Activated T-helper 9 cell treated with anti-CD3 and anti-CD28 coated beads, Interleukin-2, amount 50 U/mL, for 16 hours (primary cell): ENCODE measurements around the gene CPNE4.

ENCODE experiments used
- DNase-seq: peaks from one replicate; pipeline ENCODE4 v3.0.0-alpha.2; 2020; ENCODE audit warnings: low read depth

CPNE4 gene

DNA sequence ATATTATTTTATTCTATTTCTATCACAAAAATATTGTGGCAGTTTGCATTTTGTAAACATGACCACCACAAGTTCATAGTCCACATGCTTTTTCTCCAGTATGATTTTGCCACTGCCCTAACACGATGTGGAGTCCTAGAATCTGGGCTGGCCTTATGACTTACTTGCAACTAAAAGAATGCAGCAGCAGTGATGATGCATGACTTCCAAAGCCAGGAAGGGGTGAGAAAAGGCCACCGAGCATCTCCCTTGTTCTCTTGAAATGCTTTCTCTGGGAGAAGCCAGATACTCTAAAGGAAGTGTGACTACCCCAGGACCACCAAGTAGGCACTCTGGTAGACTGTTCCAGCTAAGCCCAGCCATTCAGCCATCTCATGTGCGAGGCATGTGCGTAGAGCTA is 340.4 kb downstream of the CPNE4 start:
- DNase-seq = no peak

GRCh38 chr3:131692356-131692755 is 342.5 kb downstream of the CPNE4 start:
- no peak for DNase-seq

- no peak for DNase-seq
Observed at GRCh38 chr3:131690800-131691199, 344.0 kb downstream of the CPNE4 start.

GRCh38 chr3:131688370-131688769 is 346.4 kb downstream of the CPNE4 start:
- DNase-seq = no peak

DNA sequence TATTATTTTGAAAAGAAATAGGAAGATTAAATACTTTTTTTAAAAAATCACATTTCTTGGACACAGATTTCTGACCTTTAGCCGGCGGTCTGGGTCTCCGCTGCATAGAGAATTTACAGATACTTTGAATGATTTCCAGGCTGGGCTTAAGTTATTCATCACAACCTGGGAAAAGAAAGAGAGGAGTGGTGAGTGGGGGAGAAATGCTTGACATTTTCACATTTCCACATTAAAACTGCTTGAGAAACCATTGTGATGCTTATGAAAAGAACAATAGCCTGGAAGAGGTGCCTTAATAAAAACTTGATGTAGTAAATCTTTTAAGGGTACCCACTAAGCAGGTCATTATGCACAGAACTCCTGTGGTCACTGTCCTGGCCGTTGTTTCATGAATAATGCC is 365.2 kb downstream of the CPNE4 start:
- no peak for DNase-seq

- DNase-seq = no peak
Observed at GRCh38 chr3:131658771-131659170, 376.0 kb downstream of the CPNE4 start.

GRCh38 chr3:131658115-131658514 is 376.7 kb downstream of the CPNE4 start:
- DNase-seq = no peak

DNA sequence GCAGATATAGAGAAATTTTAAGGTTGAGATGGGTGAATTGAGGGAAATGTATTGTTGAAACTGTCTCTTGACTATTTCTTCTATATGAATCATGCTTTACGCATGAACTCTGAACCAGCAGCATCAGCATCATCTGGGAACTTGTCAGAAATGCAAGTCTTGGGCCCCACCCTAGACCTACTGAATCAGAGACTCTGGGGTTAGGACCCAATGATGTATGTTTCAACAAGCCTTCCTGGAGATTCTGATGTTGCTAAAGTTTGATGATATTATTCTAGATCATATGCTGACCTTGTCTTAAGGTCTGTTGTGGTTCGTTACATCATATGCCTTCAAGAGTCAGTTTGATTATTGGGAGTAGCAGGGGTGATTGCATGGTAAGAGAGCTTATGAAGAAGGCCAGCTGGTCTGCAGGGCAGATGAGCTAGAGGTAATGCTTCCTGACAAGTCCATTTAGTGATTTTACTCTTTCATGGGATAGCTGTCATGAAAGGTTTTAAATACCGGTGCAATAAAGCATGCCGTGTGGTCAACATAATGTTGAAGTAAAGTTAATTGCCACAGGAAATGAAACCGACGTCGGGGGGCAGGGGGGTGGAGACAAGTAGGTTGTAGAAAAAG is 379.6 kb downstream of the CPNE4 start:
- DNase-seq = no peak

GRCh38 chr3:131645638-131646037 is 389.2 kb downstream of the CPNE4 start:
- no peak for DNase-seq

GRCh38 chr3:131636266-131636775 is 398.5 kb downstream of the CPNE4 start:
- no peak for DNase-seq

DNA sequence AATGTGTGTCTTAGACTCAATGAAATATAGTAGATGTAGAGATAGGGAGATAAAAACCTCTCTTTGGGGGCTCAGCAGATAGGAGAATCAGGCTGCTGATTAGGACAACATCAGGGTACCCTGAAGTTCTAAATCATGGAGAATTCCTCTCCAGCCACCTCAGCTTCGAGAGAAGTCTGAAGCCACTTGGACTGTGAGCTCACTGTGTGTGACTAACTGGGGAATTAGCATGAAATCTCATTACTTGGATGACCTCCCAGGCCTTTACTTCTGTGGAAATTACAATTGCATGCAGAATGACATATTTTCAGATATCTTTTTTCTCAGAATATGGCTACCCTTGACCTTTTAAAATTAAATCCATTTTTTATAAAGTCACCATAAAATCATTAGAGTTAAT is 404.0 kb downstream of the CPNE4 start:
- no peak for DNase-seq

DNA sequence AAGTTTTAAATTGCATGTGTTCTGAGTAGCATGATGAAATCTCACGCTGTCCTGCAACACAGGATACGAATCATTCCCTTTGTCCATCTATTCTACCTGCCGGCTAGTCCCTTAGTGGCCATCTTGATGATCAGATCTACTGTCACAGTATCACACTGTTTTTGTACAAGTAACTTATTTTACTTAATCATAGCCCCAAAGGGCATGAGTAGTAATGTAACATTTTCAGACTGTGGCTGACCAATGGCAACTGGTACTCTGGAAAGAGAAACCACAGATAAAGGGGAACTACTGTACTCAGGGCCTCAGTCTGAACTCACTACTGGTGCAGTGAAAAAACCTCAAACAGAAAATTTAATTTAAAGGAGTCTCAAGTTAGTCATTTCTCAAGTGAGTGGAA is 404.7 kb downstream of the CPNE4 start:
- DNase-seq = no peak

- DNase-seq = no peak
Observed at GRCh38 chr3:131623431-131623830, 411.4 kb downstream of the CPNE4 start.

DNA sequence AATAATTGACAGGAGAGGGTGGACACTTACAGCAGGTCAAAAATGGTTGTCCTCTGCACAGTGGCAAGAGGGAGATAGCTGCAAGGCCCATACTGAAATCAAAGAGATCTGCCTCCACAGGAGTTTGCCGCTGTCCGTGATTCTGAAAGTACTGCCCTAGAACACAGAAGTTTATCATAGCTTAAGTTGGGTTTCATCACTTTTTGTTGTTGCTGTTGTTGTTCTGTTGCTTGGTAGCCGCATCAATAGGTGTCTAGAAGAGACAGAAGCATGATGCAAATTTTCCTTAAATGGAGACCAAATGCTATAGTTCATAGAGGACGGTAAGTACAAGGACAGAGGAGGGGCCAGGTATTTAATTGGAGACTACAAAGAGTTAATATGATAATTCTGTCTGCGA is 412.1 kb downstream of the CPNE4 start:
- no peak for DNase-seq

GRCh38 chr3:131620977-131621376 is 413.8 kb downstream of the CPNE4 start:
- no peak for DNase-seq

DNA sequence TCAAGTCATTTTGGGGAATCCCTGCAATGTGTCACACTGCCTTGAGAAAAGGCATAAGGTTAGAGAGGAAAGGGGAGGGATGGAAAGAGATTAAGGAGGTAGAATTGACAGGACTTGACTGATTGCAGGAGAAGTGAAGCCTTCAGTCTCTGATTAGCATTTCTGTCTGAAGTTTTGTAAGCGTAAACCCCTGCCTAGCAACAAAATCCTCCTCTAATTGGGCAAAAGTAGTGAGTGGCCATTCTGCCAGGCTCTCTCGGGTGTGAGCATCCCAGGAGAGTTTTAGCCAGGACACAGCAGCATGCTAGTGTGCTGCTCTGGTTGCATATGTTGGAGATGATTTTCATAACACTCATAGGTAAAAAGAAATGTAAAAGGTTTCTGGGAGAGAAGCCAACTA is 415.0 kb downstream of the CPNE4 start:
- no peak for DNase-seq

- no peak for DNase-seq
Observed at GRCh38 chr3:131616719-131617118, 418.1 kb downstream of the CPNE4 start.

GRCh38 chr3:131612745-131613144 is 422.1 kb downstream of the CPNE4 start:
- no peak for DNase-seq

- DNase-seq = no peak
Observed at GRCh38 chr3:131610174-131610573, 424.6 kb downstream of the CPNE4 start.

GRCh38 chr3:131608741-131609140 is 426.1 kb downstream of the CPNE4 start:
- DNase-seq = no peak

DNA sequence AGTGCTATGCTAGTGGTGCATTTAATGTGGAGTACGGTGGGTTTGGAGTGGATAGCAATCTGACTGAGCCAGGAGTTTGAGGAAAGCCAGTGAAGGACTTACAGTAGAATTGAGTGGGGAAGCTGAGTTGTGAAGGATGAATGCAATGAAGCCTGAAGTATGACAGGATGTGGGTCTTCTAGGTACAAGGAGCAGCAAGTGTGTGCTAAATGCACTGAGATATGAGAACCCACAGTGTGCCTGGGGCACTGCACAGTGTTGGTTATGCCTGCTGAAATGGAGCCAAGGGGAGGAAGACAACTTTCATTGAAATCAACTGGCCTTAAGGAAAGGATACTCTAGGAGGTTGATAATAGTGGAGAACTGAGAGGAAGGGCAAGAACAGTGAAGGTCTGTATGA is 426.5 kb downstream of the CPNE4 start:
- no peak for DNase-seq

GRCh38 chr3:131605916-131606315 is 428.9 kb downstream of the CPNE4 start:
- DNase-seq = no peak

DNA sequence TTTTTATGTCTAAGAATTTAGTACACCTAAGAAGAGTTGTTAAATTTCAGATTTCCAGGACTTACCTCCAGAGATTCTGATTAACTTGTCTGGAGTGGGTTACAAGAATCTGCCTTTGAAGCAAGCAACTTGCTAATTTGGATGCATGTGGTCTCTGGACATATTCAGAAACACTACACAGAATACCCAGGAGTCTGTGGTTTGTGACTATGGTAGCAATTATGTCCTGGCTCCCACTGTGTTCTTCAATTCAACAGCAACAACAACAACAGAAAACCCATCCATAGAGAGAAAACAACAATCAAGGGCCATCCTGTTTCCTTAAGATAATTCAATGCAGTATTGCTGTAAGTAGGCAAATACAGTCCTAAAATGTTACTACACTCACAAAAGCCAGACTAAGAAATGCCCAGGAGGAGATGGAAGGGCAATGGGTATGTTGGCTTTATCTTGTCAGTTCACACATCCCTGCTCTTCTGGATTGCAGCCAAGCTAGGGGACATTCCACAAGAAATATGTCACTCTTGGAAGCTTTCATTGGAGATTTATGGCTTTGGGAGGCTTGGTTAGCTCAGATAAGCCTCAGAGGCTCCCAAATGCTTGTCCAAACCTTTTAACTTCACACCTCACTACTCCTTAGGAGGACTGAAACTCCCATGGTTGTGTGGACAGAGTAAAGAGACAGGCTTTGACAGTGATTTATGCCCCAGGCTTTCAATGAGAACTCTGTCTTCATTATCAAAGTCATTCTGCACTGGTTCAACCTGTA is 432.6 kb downstream of the CPNE4 start:
- no peak for DNase-seq

DNA sequence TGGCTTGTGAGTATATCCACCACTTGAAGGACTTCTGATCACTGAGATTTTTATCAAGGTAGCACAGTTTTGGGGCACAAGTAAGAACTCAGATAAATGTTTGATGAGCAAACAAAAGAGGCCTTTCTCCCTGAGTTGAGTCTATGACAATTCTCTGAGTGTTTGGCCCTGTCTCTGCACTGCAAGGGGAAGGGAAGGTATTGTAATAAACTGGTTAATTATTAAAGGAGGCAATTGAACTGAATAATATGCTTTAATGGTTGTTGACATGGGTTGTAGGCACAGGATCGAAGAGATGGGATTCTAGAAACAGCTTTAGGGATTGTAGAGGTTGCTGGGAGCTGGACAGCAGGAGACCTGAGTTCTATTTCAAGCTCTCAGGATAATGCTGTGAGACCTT is 437.0 kb downstream of the CPNE4 start:
- no peak for DNase-seq
